HepG2 (cell line): Measurements from ENCODE around the gene RPGRIP1. TPM values are rescaled to one million over a fixed set of nuclear protein-coding genes. Genes with fewer than 3 reads are reported as not detected.

Experiments
- AGO2 ChIP-seq: fragments of 200-400 bp; formaldehyde crosslinking; optimal IDR thresholded peaks from 2 replicates; pipeline ENCODE3; 2017; ENCODE audit warnings: mild to moderate bottlenecking, low read depth, low read length, moderate library complexity
- ETV6 ChIP-seq: sonication (generic); formaldehyde crosslinking; conservative IDR thresholded peaks from 2 replicates; pipeline ENCODE4 v1.4.0; 2020; ENCODE audit warnings: missing genetic modification reagents
- GABPB1 ChIP-seq: IDR thresholded peaks from 2 replicates; pipeline ENCODE4 v1.6.1; 2016; ENCODE audit warnings: mild to moderate bottlenecking, missing genetic modification reagents, moderate library complexity, missing compliant biosample characterization
- ISL2 ChIP-seq: sonication (generic); formaldehyde crosslinking; IDR thresholded peaks from 2 replicates; pipeline ENCODE4 v1.5.0; 2020; ENCODE audit warnings: missing genetic modification reagents
- MAFF ChIP-seq: IDR thresholded peaks from 2 replicates; pipeline ENCODE4 v1.6.1; 2011; ENCODE audit warnings: low read depth, low read length, improper control_type of control experiment
- PAF1 ChIP-seq: IDR thresholded peaks from 2 replicates; pipeline ENCODE4 v1.6.1; 2016; ENCODE audit warnings: missing genetic modification reagents, missing compliant biosample characterization
- PHF20 ChIP-seq: sonication (generic); formaldehyde crosslinking; IDR thresholded peaks from 2 replicates; pipeline ENCODE4 v1.5.0; 2020; ENCODE audit warnings: mild to moderate bottlenecking, missing genetic modification reagents
- RBM22 ChIP-seq: fragments of 200-400 bp; formaldehyde crosslinking; optimal IDR thresholded peaks from 2 replicates; pipeline ENCODE3; 2017; ENCODE audit warnings: mild to moderate bottlenecking, low read length, moderate library complexity
- RXRA ChIP-seq: sonication (generic); formaldehyde crosslinking; IDR thresholded peaks from 2 replicates; pipeline ENCODE4 v1.5.1; 2020; ENCODE audit warnings: missing genetic modification reagents
- SETDB1 ChIP-seq: sonication (generic); formaldehyde crosslinking; IDR thresholded peaks from 2 replicates; pipeline ENCODE4 v1.5.1; 2020; ENCODE audit warnings: missing genetic modification reagents, mild to moderate bottlenecking, borderline replicate concordance
- SOX13 ChIP-seq, 3 experiments: fragments of 450-650 bp in 1 of 3; sonication (generic) in 1 of 3; formaldehyde crosslinking in 1 of 3; IDR thresholded peaks in 2 of 3; conservative IDR thresholded peaks in 1 of 3; 2 replicates each; pipeline versions ENCODE4 v1.5.0 to v1.6.1; 2016 to 2020; ENCODE audit warnings: antibody characterized with exemption in 1 of 3, mild to moderate bottlenecking in 1 of 3, missing compliant biosample characterization in 1 of 3, missing genetic modification reagents in 1 of 3, moderate library complexity in 1 of 3
- ZNF350 ChIP-seq: sonication (generic); formaldehyde crosslinking; IDR thresholded peaks from 2 replicates; pipeline ENCODE4 v1.4.0; 2020; ENCODE audit warnings: mild to moderate bottlenecking, low read depth, missing genetic modification reagents, borderline replicate concordance
- ZNF354B ChIP-seq: sonication (generic); formaldehyde crosslinking; IDR thresholded peaks from 2 replicates; pipeline ENCODE4 v1.8.0; 2022; ENCODE audit warnings: mild to moderate bottlenecking, missing genetic modification reagents
- ZNF629 ChIP-seq: sonication (generic); formaldehyde crosslinking; conservative IDR thresholded peaks from 2 replicates; pipeline ENCODE4 v1.5.0; 2020; ENCODE audit warnings: missing genetic modification reagents
- polyA plus RNA-seq, 8 experiments: library from polyadenylated mRNA; depleted of rRNA in 3 of 8; stranded (reverse) in 7 of 8; unstranded in 1 of 8; fragments of >200 nt; fragmentation: Illumina TruSeq in 4 of 8; extraction: Trizol in 4 of 8; gene quantifications; 2 replicates each; pipeline versions ENCODE4 v1.2.1 to v1.2.3, GENCODE V29; 2011 to 2016; ENCODE audit warnings: low read depth in 4 of 8, missing spikeins in 1 of 8, mixed read lengths in 1 of 8; ENCODE audit not compliant: insufficient read depth in 1 of 8
- total RNA-seq, 5 experiments: library from RNA; depleted of rRNA; stranded (reverse); fragments of >200 nt; fragmentation: Illumina TruSeq; extraction: Trizol; gene quantifications; 2 replicates each; pipeline ENCODE4 v1.2.3, GENCODE V29; 2016; ENCODE audit warnings: low read depth in 1 of 5
- TF ChIP-seq, protein P1 (sequence below): IDR thresholded peaks from 2 replicates; pipeline ENCODE4 v1.6.1; 2018; ENCODE audit warnings: missing genetic modification reagents
- TF ChIP-seq, protein P2 (sequence below): sonication (generic); formaldehyde crosslinking; IDR thresholded peaks from 2 replicates; pipeline ENCODE4 v1.8.1; 2023; ENCODE audit warnings: mild to moderate bottlenecking, missing genetic modification reagents
- TF ChIP-seq, protein P3 (sequence below): sonication (generic); formaldehyde crosslinking; conservative IDR thresholded peaks from 2 replicates; pipeline ENCODE4 v1.8.1; 2023; ENCODE audit warnings: missing genetic modification reagents
- TF ChIP-seq, protein P4 (sequence below): sonication (generic); formaldehyde crosslinking; IDR thresholded peaks from 2 replicates; pipeline ENCODE4 v1.4.0; 2020; ENCODE audit warnings: missing genetic modification reagents, borderline replicate concordance

RPGRIP1 gene
- total and polyA plus RNA-seq, 2 of the 13 experiments (the other 11 are each of a cell fraction or from before 2014, with no cell fraction given): 0.13 to 1.1 TPM

DNA sequence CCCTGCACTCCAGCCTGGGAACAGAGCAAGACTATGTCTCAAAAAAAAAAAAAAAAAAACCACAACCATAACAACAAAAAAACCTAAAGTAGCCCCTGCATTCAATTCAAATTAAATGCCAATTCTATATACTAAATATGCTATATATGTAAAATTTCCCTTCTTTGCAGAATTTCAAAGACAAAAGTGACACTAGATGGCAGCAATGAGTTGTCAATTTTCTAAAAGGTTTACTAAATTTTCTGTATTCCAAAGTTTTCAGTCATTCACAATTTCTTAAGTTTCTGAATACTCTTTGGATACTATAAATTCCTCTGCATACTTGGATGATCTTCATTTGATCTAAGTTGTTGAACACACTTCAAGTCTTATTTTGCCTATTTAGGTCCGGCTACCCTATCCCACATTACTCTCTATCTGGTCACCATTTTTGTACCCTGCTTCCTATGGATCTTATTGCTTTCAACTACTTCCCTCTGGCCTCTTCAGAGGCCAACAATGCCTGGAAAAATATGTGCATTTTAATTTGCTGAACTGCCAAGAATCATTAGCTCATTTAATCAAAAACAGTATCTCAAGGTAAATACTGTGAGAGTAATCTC is 38.6 kb upstream of the RPGRIP1 start (continued):
- TF ChIP-seq ZNF350 (CRISPR knock-in tag) (no peak), SETDB1 (CRISPR knock-in tag) (no peak), PAF1 (0 out of 2 replicates have a peak, but pooled peaks have one; percentile 21), ZNF629 (CRISPR knock-in tag) (no peak), GABPB1 (no peak), MAFF (peak; percentile 52; the same call in 1 of the 2 replicates), RXRA (CRISPR knock-in tag) (no peak), PHF20 (CRISPR knock-in tag) (no peak), RBM22 (peak; percentile 63), ISL2 (CRISPR knock-in tag) (no peak), ETV6 (no peak), ZNF354B (CRISPR knock-in tag) (no peak), AGO2 (peak; percentile 22), SOX13 (IDR thresholded peaks at IDR 0.05) (no peak), SOX13 (CRISPR knock-in tag; conservative IDR thresholded peaks at IDR 0.05 in 1 of 2, IDR thresholded peaks at IDR 0.05 in 1 of 2) (0 out of 4 replicates have a peak, but pooled peaks of 1 of the 2 experiments have one; percentile 79)
- TF ChIP-seq, protein P1, sequence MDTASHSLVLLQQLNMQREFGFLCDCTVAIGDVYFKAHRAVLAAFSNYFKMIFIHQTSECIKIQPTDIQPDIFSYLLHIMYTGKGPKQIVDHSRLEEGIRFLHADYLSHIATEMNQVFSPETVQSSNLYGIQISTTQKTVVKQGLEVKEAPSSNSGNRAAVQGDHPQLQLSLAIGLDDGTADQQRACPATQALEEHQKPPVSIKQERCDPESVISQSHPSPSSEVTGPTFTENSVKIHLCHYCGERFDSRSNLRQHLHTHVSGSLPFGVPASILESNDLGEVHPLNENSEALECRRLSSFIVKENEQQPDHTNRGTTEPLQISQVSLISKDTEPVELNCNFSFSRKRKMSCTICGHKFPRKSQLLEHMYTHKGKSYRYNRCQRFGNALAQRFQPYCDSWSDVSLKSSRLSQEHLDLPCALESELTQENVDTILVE (CRISPR knock-in tag): no peak
- TF ChIP-seq, protein P2, sequence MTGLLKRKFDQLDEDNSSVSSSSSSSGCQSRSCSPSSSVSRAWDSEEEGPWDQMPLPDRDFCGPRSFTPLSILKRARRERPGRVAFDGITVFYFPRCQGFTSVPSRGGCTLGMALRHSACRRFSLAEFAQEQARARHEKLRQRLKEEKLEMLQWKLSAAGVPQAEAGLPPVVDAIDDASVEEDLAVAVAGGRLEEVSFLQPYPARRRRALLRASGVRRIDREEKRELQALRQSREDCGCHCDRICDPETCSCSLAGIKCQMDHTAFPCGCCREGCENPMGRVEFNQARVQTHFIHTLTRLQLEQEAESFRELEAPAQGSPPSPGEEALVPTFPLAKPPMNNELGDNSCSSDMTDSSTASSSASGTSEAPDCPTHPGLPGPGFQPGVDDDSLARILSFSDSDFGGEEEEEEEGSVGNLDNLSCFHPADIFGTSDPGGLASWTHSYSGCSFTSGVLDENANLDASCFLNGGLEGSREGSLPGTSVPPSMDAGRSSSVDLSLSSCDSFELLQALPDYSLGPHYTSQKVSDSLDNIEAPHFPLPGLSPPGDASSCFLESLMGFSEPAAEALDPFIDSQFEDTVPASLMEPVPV (CRISPR knock-in tag): no peak
- TF ChIP-seq, protein P3, sequence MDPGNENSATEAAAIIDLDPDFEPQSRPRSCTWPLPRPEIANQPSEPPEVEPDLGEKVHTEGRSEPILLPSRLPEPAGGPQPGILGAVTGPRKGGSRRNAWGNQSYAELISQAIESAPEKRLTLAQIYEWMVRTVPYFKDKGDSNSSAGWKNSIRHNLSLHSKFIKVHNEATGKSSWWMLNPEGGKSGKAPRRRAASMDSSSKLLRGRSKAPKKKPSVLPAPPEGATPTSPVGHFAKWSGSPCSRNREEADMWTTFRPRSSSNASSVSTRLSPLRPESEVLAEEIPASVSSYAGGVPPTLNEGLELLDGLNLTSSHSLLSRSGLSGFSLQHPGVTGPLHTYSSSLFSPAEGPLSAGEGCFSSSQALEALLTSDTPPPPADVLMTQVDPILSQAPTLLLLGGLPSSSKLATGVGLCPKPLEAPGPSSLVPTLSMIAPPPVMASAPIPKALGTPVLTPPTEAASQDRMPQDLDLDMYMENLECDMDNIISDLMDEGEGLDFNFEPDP: 0 out of 2 replicates have a peak, but pooled peaks have one; percentile 13
- TF ChIP-seq, protein P4, sequence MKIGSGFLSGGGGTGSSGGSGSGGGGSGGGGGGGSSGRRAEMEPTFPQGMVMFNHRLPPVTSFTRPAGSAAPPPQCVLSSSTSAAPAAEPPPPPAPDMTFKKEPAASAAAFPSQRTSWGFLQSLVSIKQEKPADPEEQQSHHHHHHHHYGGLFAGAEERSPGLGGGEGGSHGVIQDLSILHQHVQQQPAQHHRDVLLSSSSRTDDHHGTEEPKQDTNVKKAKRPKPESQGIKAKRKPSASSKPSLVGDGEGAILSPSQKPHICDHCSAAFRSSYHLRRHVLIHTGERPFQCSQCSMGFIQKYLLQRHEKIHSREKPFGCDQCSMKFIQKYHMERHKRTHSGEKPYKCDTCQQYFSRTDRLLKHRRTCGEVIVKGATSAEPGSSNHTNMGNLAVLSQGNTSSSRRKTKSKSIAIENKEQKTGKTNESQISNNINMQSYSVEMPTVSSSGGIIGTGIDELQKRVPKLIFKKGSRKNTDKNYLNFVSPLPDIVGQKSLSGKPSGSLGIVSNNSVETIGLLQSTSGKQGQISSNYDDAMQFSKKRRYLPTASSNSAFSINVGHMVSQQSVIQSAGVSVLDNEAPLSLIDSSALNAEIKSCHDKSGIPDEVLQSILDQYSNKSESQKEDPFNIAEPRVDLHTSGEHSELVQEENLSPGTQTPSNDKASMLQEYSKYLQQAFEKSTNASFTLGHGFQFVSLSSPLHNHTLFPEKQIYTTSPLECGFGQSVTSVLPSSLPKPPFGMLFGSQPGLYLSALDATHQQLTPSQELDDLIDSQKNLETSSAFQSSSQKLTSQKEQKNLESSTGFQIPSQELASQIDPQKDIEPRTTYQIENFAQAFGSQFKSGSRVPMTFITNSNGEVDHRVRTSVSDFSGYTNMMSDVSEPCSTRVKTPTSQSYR (CRISPR knock-in tag): no peak
